Vagina (tissue), 2 donors: Measurements from ENCODE around the gene PTPRE.

Experiments
- CTCF ChIP-seq, 3 experiments: fragments of 450-650 bp in 2 of 3; fragments of 200-600 bp in 1 of 3; sonication (generic) in 1 of 3; IDR thresholded peaks; one replicate each; pipeline ENCODE4 v1.5.1; 2017 to 2019; ENCODE audit warnings: antibody characterized with exemption in 3 of 3, mild to moderate bottlenecking in 2 of 3, moderate library complexity in 2 of 3
- POLR2A ChIP-seq, 2 donors: fragments of 450-650 bp; IDR thresholded peaks; one replicate each; pipeline ENCODE4 v1.6.1; 2017; ENCODE audit warnings: antibody characterized with exemption in 2 of 2, mild to moderate bottlenecking in 2 of 2, moderate library complexity in 2 of 2
- POLR2AphosphoS5 ChIP-seq, 2 donors: sonication (generic); formaldehyde crosslinking; IDR thresholded peaks; one replicate each; pipeline ENCODE4 v1.9.0; 2017; ENCODE audit warnings: antibody characterized with exemption in 2 of 2, mild to moderate bottlenecking in 2 of 2, low read depth in 1 of 2; ENCODE audit not compliant: insufficient read depth in 1 of 2

GRCh38 chr10:127944256-127944655, 37.4 kb downstream of the PTPRE start:
- no peak for TF ChIP-seq CTCF (IDR thresholded peaks at IDR 0.05)
- no peak for TF ChIP-seq POLR2AphosphoS5 (IDR thresholded peaks at IDR 0.05; ENCODE audit: insufficient read depth in 1 of 2, low read depth in 1 of 2)
- no peak for TF ChIP-seq POLR2A (IDR thresholded peaks at IDR 0.05)
